Pancreas (tissue), 10 donors: Measurements from ENCODE around the gene HMGXB4. TPM values are rescaled to one million over a fixed set of nuclear protein-coding genes. Genes with fewer than 3 reads are reported as not detected.

Source experiments
- ATAC-seq, 4 donors: fragments of 200-7000 bp; cut with Tn5 transposase; one replicate each; pipeline versions ENCODE4 v1.8.0 to v1.9.1; 2020; ENCODE audit warnings: mild to moderate bottlenecking in 4 of 4, moderate library complexity in 4 of 4
- DNase-seq, 6 donors: peaks; one replicate each; pipeline ENCODE4 v3.0.0-alpha.2; 2020
- FAIRE-seq: peaks from 2 replicates; lab custom pipeline; 2012; peaks lifted over from hg19 to GRCh38; lab: Jason Lieb, UNC
- H3K27ac ChIP-seq, 4 donors: fragments of 200-600 bp; sonication (generic); 1 replicate in 3 of 4; 2 replicates in 1 of 4; pipeline versions ENCODE4 v1.5.0 to v1.8.0; 2020
- H3K27me3 ChIP-seq, 4 donors: fragments of 200-600 bp; one replicate each; pipeline ENCODE4 v1.8.0; 2021
- H3K36me3 ChIP-seq, 3 donors: fragments of 200-600 bp; sonication (generic) in 1 of 3; one replicate each; pipeline versions ENCODE4 v1.5.0 to v1.8.0; 2020 to 2021
- H3K4me1 ChIP-seq, 3 donors: fragments of 200-600 bp; one replicate each; pipeline ENCODE4 v1.8.0; 2021
- H3K4me3 ChIP-seq, 4 donors: fragments of 200-600 bp; sonication (generic) in 2 of 4; one replicate each; pipeline versions ENCODE4 v1.5.0 to v1.8.0; 2020 to 2021
- H3K9me3 ChIP-seq, 4 donors: fragments of 200-600 bp; one replicate each; pipeline ENCODE4 v1.8.0; 2021
- WGBS, 2 donors: extraction: QIAGEN DNeasy Blood & Tissue Kit; methylation state at CpG; one replicate each; pipeline ENCODE4 v1.1.7; 2013; 5-methylcytosine and 5-hydroxymethylcytosine counted together
- intact Hi-C, 3 donors: fragments of 100-400 bp; cut with DNase I; formaldehyde crosslinking; loops; one replicate each; pipeline versions ENCODE4 v1.11.1 to v1.14.2; 2022
- polyA plus RNA-seq, 2 donors: library from polyadenylated mRNA; stranded (reverse); fragments of 200-250 nt; gene quantifications; one replicate each; pipeline ENCODE4 v1.2.3, GENCODE V29; 2013
- total RNA-seq, 6 donors: library from RNA; stranded (reverse); fragmentation: NEBNext Ultra II Directional in 4 of 6; extraction: Animal tissue kit (Norgen Biotek cat#: 25700) in 4 of 6; gene quantifications; one replicate each; pipeline versions ENCODE4 v1.2.1 to v1.2.4, GENCODE V29; 2021 to 2023
- TF ChIP-seq, protein P1 (sequence below), 4 donors: fragments of 200-600 bp; sonication (generic) in 3 of 4; IDR thresholded peaks; one replicate each; pipeline versions ENCODE4 v1.5.0 to v1.8.0; 2021; ENCODE audit warnings: antibody characterized with exemption in 4 of 4
- donor health status: healthy with polysubstance abuse.
- donor health status: DM: no; HTN: no; CAD: no; lungs with moderate emphysema.
- donor health status: DM: no; HTN: no; CAD: no.
- donor health status: control.
- donor health status: control.
- donor health status: Bipolar disorder and iron deficiency.
- donor health status: DM: yes; HTN: yes; CAD: no.
- donor health status: DM: no; HTN: no; CAD: no.
- donor health status: DM: no; HTN: no; CAD: no.
- donor health status: DM: yes; HTN: yes; CAD: no.

The HMGXB4 gene
- total and polyA plus RNA-seq, 8 donors, result 4.8 to 10.1 (median 6.0) TPM

DNA sequence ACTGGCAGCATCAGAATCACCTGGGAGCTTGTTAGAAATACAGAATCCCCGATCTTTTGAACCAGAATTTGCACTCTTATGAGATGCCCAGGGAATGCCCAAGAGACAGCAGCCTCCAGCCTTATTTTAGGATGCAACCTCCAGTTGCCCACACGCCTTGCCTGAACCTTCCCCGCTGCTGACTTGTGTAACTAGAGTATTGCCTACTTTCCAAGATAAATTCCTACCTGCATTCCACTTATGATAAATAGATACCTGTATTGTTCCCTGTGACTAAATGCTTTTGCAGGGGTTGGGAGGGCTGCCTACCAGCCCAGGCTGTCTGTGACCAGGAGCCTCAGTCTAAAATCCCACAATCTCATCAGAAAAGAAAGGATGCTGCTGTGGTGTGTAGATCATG is 44.3 kb upstream of the HMGXB4 start:
- intact Hi-C loops, result no loop called here
- H3K4me1 ChIP-seq, result no peaks in the 10 kb centered on the region
- 57 to 72% methylated on average over 3 of the region's 3 CpGs for WGBS, 2 donors
- H3K36me3 ChIP-seq, result no peaks in the 10 kb centered on the region
- TF ChIP-seq, protein P1, sequence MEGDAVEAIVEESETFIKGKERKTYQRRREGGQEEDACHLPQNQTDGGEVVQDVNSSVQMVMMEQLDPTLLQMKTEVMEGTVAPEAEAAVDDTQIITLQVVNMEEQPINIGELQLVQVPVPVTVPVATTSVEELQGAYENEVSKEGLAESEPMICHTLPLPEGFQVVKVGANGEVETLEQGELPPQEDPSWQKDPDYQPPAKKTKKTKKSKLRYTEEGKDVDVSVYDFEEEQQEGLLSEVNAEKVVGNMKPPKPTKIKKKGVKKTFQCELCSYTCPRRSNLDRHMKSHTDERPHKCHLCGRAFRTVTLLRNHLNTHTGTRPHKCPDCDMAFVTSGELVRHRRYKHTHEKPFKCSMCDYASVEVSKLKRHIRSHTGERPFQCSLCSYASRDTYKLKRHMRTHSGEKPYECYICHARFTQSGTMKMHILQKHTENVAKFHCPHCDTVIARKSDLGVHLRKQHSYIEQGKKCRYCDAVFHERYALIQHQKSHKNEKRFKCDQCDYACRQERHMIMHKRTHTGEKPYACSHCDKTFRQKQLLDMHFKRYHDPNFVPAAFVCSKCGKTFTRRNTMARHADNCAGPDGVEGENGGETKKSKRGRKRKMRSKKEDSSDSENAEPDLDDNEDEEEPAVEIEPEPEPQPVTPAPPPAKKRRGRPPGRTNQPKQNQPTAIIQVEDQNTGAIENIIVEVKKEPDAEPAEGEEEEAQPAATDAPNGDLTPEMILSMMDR (IDR thresholded peaks at IDR 0.05), result no peak
- H3K27ac ChIP-seq, result no peak overlapping the region
- no peak overlapping the region for H3K4me3 ChIP-seq
- FAIRE-seq (no peak), ATAC-seq (no peak), DNase-seq (no peak)
- no peaks in the 10 kb centered on the region for H3K9me3 ChIP-seq
- no peaks in the 10 kb centered on the region for H3K27me3 ChIP-seq

GRCh38 chr22:35214968-35215367 is 42.3 kb upstream of the HMGXB4 start:
- no peak for ATAC-seq

DNA sequence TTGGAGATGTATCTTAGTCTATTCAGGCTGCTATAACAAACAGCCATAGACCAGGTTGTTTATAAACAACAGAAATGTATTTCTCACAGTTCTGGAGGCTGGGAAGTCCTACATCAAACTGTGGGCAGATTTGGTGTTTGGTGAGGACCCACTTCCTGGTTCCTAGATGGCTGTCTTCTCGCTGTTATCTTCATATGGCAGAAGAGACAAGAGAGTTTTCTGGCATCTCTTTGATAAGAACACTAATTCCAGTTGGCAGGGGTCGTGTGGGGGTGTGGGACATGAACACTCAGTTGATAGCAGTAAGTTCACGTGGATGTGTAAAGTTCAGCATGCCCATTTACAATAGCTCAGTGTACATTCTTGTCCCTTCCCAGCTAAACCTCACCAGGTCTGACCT is 41.3 kb upstream of the HMGXB4 start:
- TF ChIP-seq, protein P1 (IDR thresholded peaks at IDR 0.05), result no peak
- Histone ChIP-seq H3K36me3 (no peaks in the 10 kb centered on the region), H3K27me3 (no peaks in the 10 kb centered on the region), H3K9me3 (no peaks in the 10 kb centered on the region), H3K4me1 (no peaks in the 10 kb centered on the region), H3K27ac (no peak overlapping the region), H3K4me3 (no peak overlapping the region)
- ATAC-seq (no peak), DNase-seq (no peak), FAIRE-seq (no peak)
- WGBS, 2 donors, result 43 to 55% methylated on average over 3 of the region's 3 CpGs
- intact Hi-C loops, result no loop called here

More at GRCh38 chr22:35214968-35215367, 42.3 kb upstream of the HMGXB4 start:
- Histone ChIP-seq H3K27me3 (no peaks in the 10 kb centered on the region), H3K4me1 (no peaks in the 10 kb centered on the region), H3K27ac (no peak overlapping the region), H3K36me3 (no peaks in the 10 kb centered on the region), H3K9me3 (no peaks in the 10 kb centered on the region), H3K4me3 (no peak overlapping the region)
- FAIRE-seq, result no peak
- no peak for DNase-seq
- WGBS, 2 donors, result 89 to 91% methylated on average over 6 of the region's 6 CpGs
- intact Hi-C loops, result no loop called here
- TF ChIP-seq, protein P1 (IDR thresholded peaks at IDR 0.05), result no peak

- H3K9me3 ChIP-seq, result no peaks in the 10 kb centered on the region
- H3K27ac ChIP-seq, result no peak overlapping the region
- TF ChIP-seq, protein P1 (IDR thresholded peaks at IDR 0.05), result no peak
- H3K4me3 ChIP-seq, result no peak overlapping the region
- H3K36me3 ChIP-seq, result no peaks in the 10 kb centered on the region
- FAIRE-seq, result no peak
- intact Hi-C loops, result no loop called here
- H3K27me3 ChIP-seq, result no peaks in the 10 kb centered on the region
- no peak for ATAC-seq
- no peaks in the 10 kb centered on the region for H3K4me1 ChIP-seq
- DNase-seq, result no peak
- 83 to 86% methylated on average over 2 of the region's 2 CpGs for WGBS, 2 donors
Measured at GRCh38 chr22:35217527-35217926, 39.8 kb upstream of the HMGXB4 start.

DNA sequence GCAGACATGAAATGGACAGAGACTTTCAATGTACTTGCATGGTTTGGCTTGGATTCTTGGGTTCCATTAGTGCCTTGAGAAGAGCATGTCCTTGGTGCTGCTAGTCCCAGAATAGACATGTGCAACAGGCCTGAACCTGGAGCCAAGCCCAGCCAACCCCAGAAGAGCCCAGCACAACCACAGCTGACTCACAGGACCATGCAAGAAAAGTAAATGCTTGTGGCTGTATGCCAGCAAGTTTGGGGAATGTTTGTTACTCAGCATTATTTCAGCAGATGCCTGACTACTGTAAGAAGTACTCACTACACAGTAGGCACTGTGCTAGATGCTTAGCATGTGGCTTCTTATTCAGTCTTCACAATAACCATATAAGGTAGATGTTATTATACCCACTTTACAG is 39.2 kb upstream of the HMGXB4 start:
- H3K9me3 ChIP-seq, result no peaks in the 10 kb centered on the region
- TF ChIP-seq, protein P1 (IDR thresholded peaks at IDR 0.05), result no peak
- H3K36me3 ChIP-seq, result no peaks in the 10 kb centered on the region
- no peaks in the 10 kb centered on the region for H3K27me3 ChIP-seq
- intact Hi-C loops, result no loop called here
- H3K4me3 ChIP-seq, result no peak overlapping the region
- no peak overlapping the region for H3K27ac ChIP-seq
- H3K4me1 ChIP-seq, result no peaks in the 10 kb centered on the region
- FAIRE-seq (no peak), ATAC-seq (no peak), DNase-seq (no peak)
